Measurements from ENCODE around the gene SV2C.

GRCh38 chr5:76389513-76390154, 306.5 kb downstream of the SV2C start:
- TF ChIP-seq CTCF (IDR thresholded peaks at IDR 0.05) (no peak), POLR2AphosphoS5 (IDR thresholded peaks at IDR 0.05) (no peak), EP300 (IDR thresholded peaks at IDR 0.05; ENCODE audit: low read depth) (no peak)
